SK-N-SH (cell line): Measurements from ENCODE around the gene ZNF521. TPM values are rescaled to one million over a fixed set of nuclear protein-coding genes. Genes with fewer than 3 reads are reported as not detected.

Experiments
- CTCF ChIA-PET: fragments of 300-600, 350-600 bp; formaldehyde crosslinking; extraction: SDS; loops from one replicate; lab custom pipeline; 2021; lab: Yijun Ruan, JAX
- POLR2A ChIA-PET: fragments of 350-600 bp; sonication (Branson Sonifier 250); formaldehyde crosslinking; extraction: SDS; loops from one replicate; lab custom pipeline; 2020; ENCODE audit warnings: antibody characterized with exemption, inconsistent platforms; lab: Yijun Ruan, JAX
- DNase-seq: peaks from one replicate; pipeline ENCODE4 v3.0.0; 2012
- H2AFZ ChIP-seq: fragments of 200-600 bp; sonication (generic); 2 replicates; pipeline ENCODE4 v1.8.1; 2016; ENCODE audit warnings: antibody characterized with exemption, mild to moderate bottlenecking, low read depth
- H3F3A ChIP-seq: fragments of 200-600 bp; sonication (generic); replicated peaks from 2 replicates; pipeline ENCODE3; 2016; ENCODE audit warnings: antibody characterized with exemption, mild to moderate bottlenecking; ENCODE audit not compliant: insufficient read depth
- H3K27ac ChIP-seq, 2 experiments: fragments of 200-500 bp in 1 of 2; fragments of 200-600 bp in 1 of 2; sonication (Bioruptor generic) in 1 of 2; sonication (generic), shearing (Covaris generic) in 1 of 2; 2 replicates each; pipeline versions ENCODE4 v1.5.1 to v1.6.1; 2014 to 2016; ENCODE audit warnings: low read depth in 2 of 2, inconsistent platforms in 1 of 2, low read length in 1 of 2, mild to moderate bottlenecking in 1 of 2, mixed read lengths in 1 of 2
- H3K27me3 ChIP-seq: fragments of 200-600 bp; sonication (generic), shearing (Covaris generic); 2 replicates; pipeline ENCODE4 v1.6.1; 2016; ENCODE audit warnings: mixed run types; ENCODE audit not compliant: insufficient read depth
- H3K36me3 ChIP-seq, 2 experiments: fragments of 200-500 bp in 1 of 2; fragments of 200-600 bp in 1 of 2; sonication (Bioruptor generic) in 1 of 2; sonication (generic) in 1 of 2; replicated peaks in 1 of 2; 2 replicates each; pipeline versions ENCODE3 to v1.5.1; 2014 to 2016; ENCODE audit warnings: low read length in 1 of 2, mild to moderate bottlenecking in 1 of 2; ENCODE audit not compliant: insufficient read depth in 2 of 2, control insufficient read depth in 1 of 2
- H3K4me1 ChIP-seq, 2 experiments: fragments of 200-500 bp in 1 of 2; fragments of 200-600 bp in 1 of 2; sonication (Bioruptor generic) in 1 of 2; sonication (generic), shearing (Covaris generic) in 1 of 2; 2 replicates each; pipeline versions ENCODE4 v1.5.1 to v1.6.1; 2014 to 2016; ENCODE audit warnings: low read depth in 1 of 2, low read length in 1 of 2, mixed run types in 1 of 2; ENCODE audit not compliant: insufficient read depth in 2 of 2, control insufficient read depth in 1 of 2
- H3K4me2 ChIP-seq: fragments of 200-600 bp; sonication (generic), shearing (Covaris generic); 2 replicates; pipeline ENCODE4 v1.6.1; 2017; ENCODE audit warnings: mixed run types
- H3K4me3 ChIP-seq, 2 experiments: fragments of 200-500 bp in 1 of 2; fragments of 200-600 bp in 1 of 2; sonication (Bioruptor generic) in 1 of 2; sonication (generic), shearing (Covaris generic) in 1 of 2; 2 replicates each; pipeline versions ENCODE4 v1.5.1 to v1.8.1; 2014 to 2016; ENCODE audit warnings: low read depth in 2 of 2, inconsistent platforms in 1 of 2, low read length in 1 of 2, mild to moderate bottlenecking in 1 of 2, mixed read lengths in 1 of 2, moderate library complexity in 1 of 2
- H3K79me2 ChIP-seq: fragments of 200-600 bp; sonication (generic); 2 replicates; pipeline ENCODE4 v1.8.1; 2017; ENCODE audit warnings: mild to moderate bottlenecking; ENCODE audit not compliant: insufficient read depth
- H3K9ac ChIP-seq: fragments of 200-600 bp; sonication (generic); 2 replicates; pipeline ENCODE4 v1.6.1; 2017; ENCODE audit warnings: mixed run types
- H3K9me2 ChIP-seq: fragments of 200-600 bp; sonication (generic); 2 replicates; pipeline ENCODE4 v1.6.1; 2017; ENCODE audit warnings: mixed run types
- H3K9me3 ChIP-seq: fragments of 200-600 bp; sonication (generic); 2 replicates; pipeline ENCODE4 v1.6.1; 2017; ENCODE audit warnings: mixed run types, mild to moderate bottlenecking, moderate library complexity
- H4K20me1 ChIP-seq: fragments of 200-600 bp; sonication (generic); 2 replicates; pipeline ENCODE4 v1.6.1; 2017; ENCODE audit warnings: mild to moderate bottlenecking, mixed run types; ENCODE audit not compliant: insufficient read depth
- CHD2 ChIP-seq: fragments of 150-350 bp; IDR thresholded peaks from 2 replicates; pipeline ENCODE4 v1.6.1; 2018; ENCODE audit warnings: low read length; ENCODE audit not compliant: partially characterized antibody
- FOSL2 ChIP-seq: IDR thresholded peaks from 2 replicates; pipeline ENCODE4 v1.4.0; 2012; ENCODE audit warnings: low read depth, mild to moderate bottlenecking, moderate library complexity, borderline replicate concordance
- FOXM1 ChIP-seq: IDR thresholded peaks from 2 replicates; pipeline ENCODE4 v1.4.0; 2012; ENCODE audit warnings: low read depth, mild to moderate bottlenecking
- JUND ChIP-seq: IDR thresholded peaks from 2 replicates; pipeline ENCODE4 v1.4.0; 2012
- MEF2A ChIP-seq: IDR thresholded peaks from 2 replicates; pipeline ENCODE4 v1.4.0; 2012; ENCODE audit warnings: low read depth, borderline replicate concordance
- RFX5 ChIP-seq: IDR thresholded peaks from 2 replicates; pipeline ENCODE4 v1.6.1; 2012; ENCODE audit warnings: mild to moderate bottlenecking, improper control_type of control experiment, low read length
- RXRA ChIP-seq: IDR thresholded peaks from 2 replicates; pipeline ENCODE4 v1.4.0; 2012; ENCODE audit warnings: low read depth, mild to moderate bottlenecking, borderline replicate concordance
- SIN3A ChIP-seq: IDR thresholded peaks from 2 replicates; pipeline ENCODE4 v1.6.1; 2012; ENCODE audit warnings: low read depth, mild to moderate bottlenecking, low read length, moderate library complexity, borderline replicate concordance
- TAF1 ChIP-seq: IDR thresholded peaks from 2 replicates; pipeline ENCODE4 v1.6.1; 2012; ENCODE audit warnings: low read depth, mild to moderate bottlenecking, low read length, moderate library complexity, borderline replicate concordance
- TCF12 ChIP-seq: IDR thresholded peaks from 2 replicates; pipeline ENCODE4 v1.4.0; 2012
- TEAD4 ChIP-seq: IDR thresholded peaks from 2 replicates; pipeline ENCODE4 v1.4.0; 2012; ENCODE audit warnings: mild to moderate bottlenecking, borderline replicate concordance; ENCODE audit not compliant: insufficient read depth
- YY1 ChIP-seq: IDR thresholded peaks from 2 replicates; pipeline ENCODE4 v1.4.0; 2012; ENCODE audit warnings: low read depth, mild to moderate bottlenecking
- WGBS: methylation state at CpG from one replicate; pipeline ENCODE4 v1.1.6; 2017; ENCODE audit warnings: low lambda C conversion rate; 5-methylcytosine and 5-hydroxymethylcytosine counted together
- polyA plus RNA-seq, 3 experiments: library from polyadenylated mRNA; depleted of rRNA; stranded (reverse); fragments of >200 nt; gene quantifications; 2 replicates each; pipeline ENCODE4 v1.2.3, GENCODE V29; 2012
- TF ChIP-seq, protein P1 (sequence below): IDR thresholded peaks from 2 replicates; pipeline ENCODE4; 2012
- TF ChIP-seq, protein P2 (sequence below): fragments of 150-350 bp; IDR thresholded peaks from 2 replicates; pipeline ENCODE4 v1.6.1; 2016; ENCODE audit warnings: mild to moderate bottlenecking, low read depth, low read length

The ZNF521 gene
- polyA plus RNA-seq, 1 of the 3 experiments (the other 2 are of a cell fraction): 14.1 TPM

DNA sequence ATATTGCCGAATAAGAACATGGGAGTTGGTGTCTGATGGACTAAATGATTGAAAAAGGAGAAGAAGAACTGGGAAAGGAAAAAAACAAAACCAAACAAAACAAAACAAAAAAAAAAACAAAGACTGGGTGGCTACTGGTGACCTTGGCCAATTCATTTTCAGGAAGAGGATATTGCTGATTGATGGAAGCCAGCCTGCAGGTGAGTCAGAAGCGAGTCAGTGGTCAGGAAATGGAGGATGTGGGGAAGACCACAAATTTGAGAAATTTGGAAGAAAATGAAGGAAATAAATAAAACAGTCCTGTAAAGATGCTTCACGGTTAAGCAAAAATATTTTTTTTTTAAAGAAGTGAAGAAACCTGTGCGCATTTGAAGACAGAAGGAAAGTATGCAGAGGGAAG lies 296.9 kb downstream of the ZNF521 start:
- Histone ChIP-seq H3F3A (no peaks in the 10 kb centered on the region), H3K9me3 (no peaks in the 10 kb centered on the region), H3K27ac (no peak overlapping the region), H3K79me2 (no peaks in the 10 kb centered on the region)
- CTCF ChIA-PET: no interaction called here
- TF ChIP-seq JUND: 0 out of 2 replicates have a peak, but pooled peaks have one; percentile 46
- TF ChIP-seq, protein P1, sequence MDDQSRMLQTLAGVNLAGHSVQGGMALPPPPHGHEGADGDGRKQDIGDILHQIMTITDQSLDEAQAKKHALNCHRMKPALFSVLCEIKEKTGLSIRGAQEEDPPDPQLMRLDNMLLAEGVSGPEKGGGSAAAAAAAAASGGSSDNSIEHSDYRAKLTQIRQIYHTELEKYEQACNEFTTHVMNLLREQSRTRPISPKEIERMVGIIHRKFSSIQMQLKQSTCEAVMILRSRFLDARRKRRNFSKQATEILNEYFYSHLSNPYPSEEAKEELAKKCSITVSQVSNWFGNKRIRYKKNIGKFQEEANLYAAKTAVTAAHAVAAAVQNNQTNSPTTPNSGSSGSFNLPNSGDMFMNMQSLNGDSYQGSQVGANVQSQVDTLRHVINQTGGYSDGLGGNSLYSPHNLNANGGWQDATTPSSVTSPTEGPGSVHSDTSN: peak; percentile 70
- TF ChIP-seq SIN3A: no peak
- TF ChIP-seq FOSL2: peak; percentile 58; the same call in 1 of the 2 replicates
- TF ChIP-seq CHD2: no peak
- TF ChIP-seq TAF1: no peak
- no peak for TF ChIP-seq TEAD4
- peak; percentile 75 for TF ChIP-seq TCF12
- TF ChIP-seq, all 33 proteins: peak for 4
- H3K4me1 ChIP-seq: no peaks in the 10 kb centered on the region; a peak in 1 of 4 replicates
- no peak for DNase-seq
- H3K9me2 ChIP-seq: no peaks in the 10 kb centered on the region
- no peak overlapping the region for H2AFZ ChIP-seq
- no peaks in the 10 kb centered on the region for H3K36me3 ChIP-seq
- no peaks in the 10 kb centered on the region for H4K20me1 ChIP-seq
- H3K9ac ChIP-seq: no peak overlapping the region
- POLR2A ChIA-PET: no interaction called here
- WGBS: 68% methylated on average over 4 of the region's 4 CpGs
- H3K4me2 ChIP-seq: no peak overlapping the region
- no peak overlapping the region for H3K4me3 ChIP-seq
- H3K27me3 ChIP-seq: no peaks in the 10 kb centered on the region

DNA sequence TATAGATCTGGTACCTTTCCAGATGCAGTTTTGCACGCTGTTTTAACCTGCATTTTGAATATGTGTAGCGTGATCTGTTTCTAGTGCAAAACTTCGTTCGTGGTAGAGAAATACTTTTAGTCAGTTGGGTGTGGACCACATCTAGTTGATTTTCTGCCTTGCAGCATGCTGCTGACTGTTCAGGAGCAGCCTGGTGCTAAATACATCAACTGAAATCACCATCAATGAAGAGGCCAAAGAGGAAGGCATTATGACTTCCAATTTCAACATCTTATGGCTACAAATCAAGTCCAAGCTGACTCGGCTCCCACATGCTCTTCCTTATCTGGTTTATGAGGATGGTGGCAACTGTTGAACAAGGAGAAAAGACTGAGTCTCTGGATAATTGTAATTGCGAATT lies 298.5 kb downstream of the ZNF521 start:
- Histone ChIP-seq H4K20me1 (no peaks in the 10 kb centered on the region), H3K36me3 (no peaks in the 10 kb centered on the region), H3K9me2 (no peaks in the 10 kb centered on the region), H3K27me3 (no peaks in the 10 kb centered on the region), H3K9me3 (no peaks in the 10 kb centered on the region), H3K4me2 (no peak overlapping the region), H3K4me1 (no peaks in the 10 kb centered on the region; a peak in 1 of 4 replicates), H3K4me3 (no peak overlapping the region), H3K79me2 (no peaks in the 10 kb centered on the region), H2AFZ (no peak overlapping the region), H3K9ac (no peak overlapping the region), H3K27ac (no peak overlapping the region), H3F3A (no peaks in the 10 kb centered on the region)
- CTCF ChIA-PET: interaction anchor here (1.3 kb wide), 1 partner anchor 15 kb away, joined by 3 read pairs; no protein-coding TSS in a partner anchor
- DNase-seq: no peak
- WGBS: 75% methylated on average over 6 of the region's 6 CpGs
- TF ChIP-seq, protein P2, sequence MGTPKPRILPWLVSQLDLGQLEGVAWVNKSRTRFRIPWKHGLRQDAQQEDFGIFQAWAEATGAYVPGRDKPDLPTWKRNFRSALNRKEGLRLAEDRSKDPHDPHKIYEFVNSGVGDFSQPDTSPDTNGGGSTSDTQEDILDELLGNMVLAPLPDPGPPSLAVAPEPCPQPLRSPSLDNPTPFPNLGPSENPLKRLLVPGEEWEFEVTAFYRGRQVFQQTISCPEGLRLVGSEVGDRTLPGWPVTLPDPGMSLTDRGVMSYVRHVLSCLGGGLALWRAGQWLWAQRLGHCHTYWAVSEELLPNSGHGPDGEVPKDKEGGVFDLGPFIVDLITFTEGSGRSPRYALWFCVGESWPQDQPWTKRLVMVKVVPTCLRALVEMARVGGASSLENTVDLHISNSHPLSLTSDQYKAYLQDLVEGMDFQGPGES: no peak
- TF ChIP-seq MEF2A (no peak), RXRA (no peak), FOXM1 (no peak), RFX5 (no peak), YY1 (no peak)
- TF ChIP-seq, protein P1: no peak
- POLR2A ChIA-PET: no interaction called here
